ENCODE results near the gene PDGFB.

PDGFB gene

GRCh38 chr22:39244496-39245129, at the start of gene PDGFB:
Gene PDGFB (minus strand): TSS chr22:39244982. CDS start chr22:39243963, 1,019 bp downstream.
- DNase-seq (ENCODE audit: low read depth in 2 of 2): no peak

GRCh38 chr22:39293766-39294368, 49.1 kb upstream of the PDGFB start:
- DNase-seq (ENCODE audit: low read depth in 2 of 2): no peak

- no peak for DNase-seq (ENCODE audit: low read depth in 2 of 2)
These were observed 47.8 kb upstream of the PDGFB start for GRCh38 chr22:39292561-39293074.

GRCh38 chr22:39292031-39292462, 47.3 kb upstream of the PDGFB start:
- no peak for DNase-seq (ENCODE audit: low read depth in 2 of 2)

- no peak for DNase-seq (ENCODE audit: low read depth in 2 of 2)
These were observed 46.7 kb upstream of the PDGFB start for GRCh38 chr22:39291523-39291922.

- DNase-seq (ENCODE audit: low read depth in 2 of 2): no peak
These were observed 46.0 kb upstream of the PDGFB start for GRCh38 chr22:39290724-39291161.

GRCh38 chr22:39289975-39290720, 45.4 kb upstream of the PDGFB start:
- DNase-seq (ENCODE audit: low read depth in 2 of 2): no peak

GRCh38 chr22:39289533-39289932, 44.8 kb upstream of the PDGFB start:
- DNase-seq (ENCODE audit: low read depth in 2 of 2): no peak

- no peak for DNase-seq (ENCODE audit: low read depth in 2 of 2)
These were observed 43.5 kb upstream of the PDGFB start for GRCh38 chr22:39288135-39288898.

GRCh38 chr22:39287076-39287725, 42.4 kb upstream of the PDGFB start:
- DNase-seq (ENCODE audit: low read depth in 2 of 2): no peak

- DNase-seq (ENCODE audit: low read depth in 2 of 2): no peak
These were observed 40.2 kb upstream of the PDGFB start for GRCh38 chr22:39284983-39285382.

- no peak for DNase-seq (ENCODE audit: low read depth in 2 of 2)
These were observed 39.6 kb upstream of the PDGFB start for GRCh38 chr22:39284142-39284980.

- no peak for DNase-seq (ENCODE audit: low read depth in 2 of 2)
These were observed 38.8 kb upstream of the PDGFB start for GRCh38 chr22:39283322-39284141.

GRCh38 chr22:39282645-39283321, 38.0 kb upstream of the PDGFB start:
- no peak for DNase-seq (ENCODE audit: low read depth in 2 of 2)

GRCh38 chr22:39281126-39281525, 36.3 kb upstream of the PDGFB start:
- no peak for DNase-seq (ENCODE audit: low read depth in 2 of 2)

- DNase-seq (ENCODE audit: low read depth in 2 of 2): no peak
These were observed 35.5 kb upstream of the PDGFB start for GRCh38 chr22:39280250-39280649.

- no peak for DNase-seq (ENCODE audit: low read depth in 2 of 2)
These were observed 34.5 kb upstream of the PDGFB start for GRCh38 chr22:39279170-39279850.

GRCh38 chr22:39278040-39278439, 33.3 kb upstream of the PDGFB start:
- no peak for DNase-seq (ENCODE audit: low read depth in 2 of 2)

Data from stimulated activated CD8-positive, alpha-beta memory T cell treated with anti-CD3 and anti-CD28 coated beads, Interleukin-7, amount 100 ng/mL, for 1 hour (primary cell).